ENCODE results near the gene SLC1A5.
"Not testable (repeated sequence)": the region's sequence is repeated elsewhere in the genome, so short reads cannot be mapped to it uniquely, and the experiment has no call there.

Gene SLC1A5

DNA sequence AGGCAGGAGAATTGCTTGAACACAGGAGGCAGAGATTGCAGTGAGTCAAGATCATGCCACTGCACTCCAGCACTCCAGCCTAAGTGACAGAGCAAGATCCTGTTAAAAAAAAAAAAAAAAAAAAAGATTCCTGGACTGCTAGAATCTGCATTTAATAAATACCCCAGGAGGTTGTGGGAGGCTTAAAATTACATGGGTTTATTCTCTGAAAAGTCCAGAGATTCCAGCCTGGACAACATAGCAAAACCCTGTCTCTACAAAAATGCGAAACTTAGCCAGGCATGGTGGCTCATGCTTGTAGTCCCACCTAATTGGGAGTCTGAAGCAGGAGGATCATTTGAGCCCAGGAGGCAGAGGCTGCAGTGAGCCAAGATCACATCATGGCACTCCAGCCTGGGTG lies 9.5 kb upstream of the SLC1A5 start:
- no peak for DNase-seq

DNA sequence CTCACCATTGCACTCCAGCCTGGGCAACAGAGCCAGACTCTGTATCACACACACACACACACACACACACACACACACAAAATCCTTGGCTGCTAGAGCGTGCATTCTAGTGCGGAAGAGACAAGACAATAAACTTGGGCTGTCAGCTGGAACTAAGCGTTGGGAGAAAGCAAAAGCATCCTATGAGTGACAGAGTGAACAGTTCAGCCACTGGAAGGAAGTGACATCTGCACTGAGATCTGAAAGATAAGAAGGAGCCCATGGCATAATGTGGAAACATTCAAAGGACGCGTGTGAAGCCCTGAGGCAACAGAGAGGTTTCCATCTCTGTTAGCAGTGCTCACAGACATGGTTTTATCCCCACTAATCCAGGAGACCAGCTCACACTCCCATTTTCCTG lies 3.5 kb upstream of the SLC1A5 start:
- DNase-seq = peak; percentile 28 to 30

DNA sequence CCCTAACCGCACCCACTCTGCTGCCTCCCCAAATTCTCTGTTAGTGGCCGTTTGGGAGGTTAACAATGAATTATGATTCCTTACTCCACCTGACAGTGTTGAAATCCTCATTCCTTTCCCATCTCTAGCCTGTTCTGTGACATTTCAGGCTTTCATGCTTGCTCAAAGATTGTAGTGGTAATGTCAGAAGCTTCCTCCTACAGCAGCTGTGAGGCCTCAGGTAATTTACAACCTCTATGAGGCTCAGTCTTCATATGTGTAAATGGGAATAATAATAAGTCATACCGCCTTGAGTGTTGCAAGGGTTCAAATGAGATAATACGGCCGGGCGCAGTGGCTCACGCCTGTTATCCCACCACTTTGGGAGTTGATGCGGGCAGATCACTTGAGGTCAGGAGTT lies 977 bp upstream of the SLC1A5 start:
- DNase-seq = no peak

DNA sequence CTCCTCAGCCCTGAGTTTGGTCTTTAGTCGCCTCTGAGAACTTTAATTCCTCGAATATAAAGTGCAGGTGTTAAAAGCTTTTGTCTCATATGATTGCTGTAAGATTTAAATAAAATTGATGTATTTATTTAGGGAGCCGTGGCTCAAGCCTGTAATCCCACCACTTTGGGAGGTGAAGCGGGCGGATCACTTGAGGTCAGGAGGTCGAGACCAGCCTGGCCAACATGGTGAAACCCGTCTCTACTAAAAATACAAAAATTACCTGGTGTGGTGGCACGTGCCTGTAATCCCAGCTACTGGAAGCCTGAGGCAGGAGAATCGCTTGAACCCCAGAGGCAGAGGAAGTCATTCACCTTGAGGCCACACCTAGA lies 559 bp upstream of the SLC1A5 start:
- no peak for DNase-seq

DNA sequence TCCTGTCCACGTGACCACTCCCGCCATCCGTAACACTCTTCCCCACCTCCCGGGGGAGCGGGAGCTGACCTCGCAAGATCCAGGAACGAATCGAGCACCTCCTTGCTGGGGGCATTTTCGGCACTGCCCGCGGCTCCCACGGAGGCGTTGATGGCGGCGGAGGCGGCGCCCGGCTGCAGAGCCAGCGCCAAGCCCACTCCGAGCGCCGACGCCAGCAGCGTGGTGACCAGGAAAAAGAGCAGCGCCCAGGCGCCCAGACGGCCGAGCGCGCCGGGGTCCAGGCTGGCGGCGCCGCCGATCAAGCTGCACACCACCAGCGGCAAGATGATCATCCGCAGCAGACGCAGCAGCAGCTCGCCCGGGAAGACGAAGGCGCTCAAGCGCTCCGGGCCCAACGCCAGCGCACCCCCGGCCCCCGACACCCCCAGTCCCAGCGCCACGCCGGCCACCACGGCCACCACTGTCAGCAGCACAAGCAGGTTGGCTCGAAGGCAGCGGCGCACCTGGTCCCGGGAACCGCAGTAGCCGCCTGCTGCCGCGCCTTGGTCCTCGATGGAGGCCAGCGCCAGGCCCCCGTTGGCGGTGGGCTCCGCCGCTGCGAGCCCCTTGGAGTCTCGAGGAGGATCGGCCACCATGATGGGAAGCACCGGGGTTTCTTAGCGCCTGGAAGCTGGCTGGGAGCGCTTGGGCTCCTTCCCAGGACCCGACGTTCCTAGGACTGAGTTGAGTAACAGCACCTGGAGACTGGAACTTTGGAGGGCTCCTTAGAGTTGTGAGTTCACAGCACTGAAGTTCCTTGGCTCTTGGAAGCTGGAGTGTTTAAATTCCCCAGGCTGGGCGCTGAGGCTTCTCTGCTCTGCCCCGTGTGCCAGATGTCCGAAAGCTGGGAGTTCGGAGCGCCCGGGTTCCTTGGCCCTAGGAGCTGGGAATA lies 798 bp downstream of the SLC1A5 start:
- peak; percentile 43 to 45 for DNase-seq

DNA sequence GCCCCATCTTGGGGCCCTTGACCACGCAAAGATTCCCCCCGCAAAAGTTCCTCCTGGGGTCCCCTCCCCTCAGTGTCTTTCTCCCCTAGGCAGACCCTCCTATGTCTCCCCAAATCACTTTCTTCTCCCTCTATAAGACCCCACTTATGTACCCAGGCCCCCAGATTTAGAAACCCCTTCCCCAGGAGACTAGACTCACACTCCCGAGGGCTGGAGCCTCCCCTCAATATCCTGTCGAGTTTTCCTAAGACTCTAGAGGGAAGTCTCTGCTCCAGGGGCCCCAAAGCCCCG lies 1.4 kb downstream of the SLC1A5 start:
- no peak for DNase-seq

DNA sequence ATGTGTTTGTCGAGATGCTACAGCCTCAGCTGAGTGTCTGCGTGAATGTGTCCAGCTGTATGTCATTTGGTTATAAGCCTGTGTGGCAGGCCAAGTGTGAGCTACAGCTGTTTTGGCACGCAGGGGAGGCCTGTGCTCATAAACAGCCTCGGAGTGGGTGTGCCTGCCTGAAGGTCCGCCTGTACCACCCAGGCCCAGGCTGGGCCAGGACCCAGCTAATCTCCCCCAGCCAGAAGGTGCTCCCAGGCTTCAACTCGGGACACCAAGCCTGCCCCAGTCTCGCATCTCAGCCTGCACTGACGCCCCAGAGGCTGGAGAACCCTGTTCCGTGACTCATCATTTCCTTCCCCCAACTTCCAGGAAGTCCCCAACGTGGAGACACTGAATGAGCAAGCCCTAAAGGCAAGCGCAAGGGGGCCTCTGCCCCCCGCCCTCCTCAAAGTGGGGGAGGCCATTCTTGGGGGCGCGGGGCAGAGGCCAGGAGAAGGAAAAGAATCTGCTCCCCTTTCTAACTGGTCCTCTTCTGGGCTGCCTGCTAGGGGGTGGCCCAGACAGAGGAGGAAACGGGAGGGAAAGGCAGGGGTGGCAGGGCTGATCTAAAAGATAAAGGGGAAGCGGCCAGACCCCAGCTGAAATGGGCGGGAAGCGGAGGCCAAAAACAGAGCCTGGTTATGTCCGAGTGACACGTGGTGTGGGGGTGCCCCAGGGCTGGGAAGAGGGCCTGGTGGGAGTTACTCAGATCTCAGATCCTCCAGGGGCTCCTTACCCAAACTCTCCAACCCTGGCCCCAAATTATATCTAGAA lies 2.0 kb downstream of the SLC1A5 start:
- DNase-seq = peak; percentile 88 to 89

DNA sequence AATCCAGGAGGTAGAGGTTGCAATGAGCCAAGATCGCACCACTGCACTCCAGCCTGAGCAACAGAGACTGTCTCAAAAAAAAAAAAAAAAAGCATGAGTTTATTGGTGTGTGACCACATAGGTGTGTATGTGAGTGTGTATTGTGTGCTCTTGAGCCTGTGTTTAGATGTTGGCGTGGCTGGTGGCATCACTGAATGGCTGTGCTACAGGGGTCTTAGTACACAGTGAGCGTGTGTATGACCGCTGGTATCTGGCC lies 2.5 kb downstream of the SLC1A5 start:
- DNase-seq = no peak

DNA sequence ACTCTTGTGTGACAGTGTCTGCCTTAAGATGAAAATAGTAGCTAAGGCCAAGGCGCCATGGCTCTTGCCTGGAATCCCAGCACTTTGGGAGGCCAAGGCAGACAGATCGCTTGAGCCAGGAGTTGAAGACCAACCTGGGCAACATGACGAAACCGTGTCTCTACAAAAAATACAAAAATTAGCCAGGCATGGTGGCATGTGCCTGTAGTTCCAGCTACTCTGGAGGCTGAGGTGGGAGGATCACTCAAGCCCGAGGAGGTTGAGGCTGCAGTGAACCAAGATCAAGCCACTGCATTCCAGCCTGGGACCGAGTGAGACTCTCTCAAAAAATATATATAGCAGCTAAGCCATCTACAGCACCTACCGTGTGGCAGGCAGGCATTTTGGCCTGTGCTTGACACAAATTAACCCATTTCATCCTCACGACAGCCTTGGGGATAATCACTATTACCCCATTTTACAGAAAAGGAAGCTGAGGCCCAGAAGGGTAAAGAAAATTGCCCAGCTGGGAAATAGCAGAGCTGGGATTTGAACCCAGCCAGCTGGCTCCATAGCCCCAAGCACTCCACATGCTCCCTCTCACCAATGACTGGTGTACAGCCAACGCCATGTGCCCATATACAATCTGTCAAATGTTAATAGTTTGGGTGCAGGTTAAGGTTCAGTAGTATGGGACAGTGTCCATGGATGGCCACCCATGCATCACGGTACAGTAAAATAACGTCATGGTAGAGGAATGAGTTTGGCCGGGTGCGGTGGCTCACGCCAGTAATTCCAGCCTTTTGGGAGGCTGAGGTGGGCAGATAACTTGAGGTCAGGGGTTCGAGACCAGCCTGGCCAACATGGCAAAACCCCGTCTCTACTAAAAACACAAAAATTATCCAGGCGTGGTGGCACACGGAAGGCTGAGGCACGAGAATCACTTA lies 3.1 kb downstream of the SLC1A5 start:
- no peak for DNase-seq

DNA sequence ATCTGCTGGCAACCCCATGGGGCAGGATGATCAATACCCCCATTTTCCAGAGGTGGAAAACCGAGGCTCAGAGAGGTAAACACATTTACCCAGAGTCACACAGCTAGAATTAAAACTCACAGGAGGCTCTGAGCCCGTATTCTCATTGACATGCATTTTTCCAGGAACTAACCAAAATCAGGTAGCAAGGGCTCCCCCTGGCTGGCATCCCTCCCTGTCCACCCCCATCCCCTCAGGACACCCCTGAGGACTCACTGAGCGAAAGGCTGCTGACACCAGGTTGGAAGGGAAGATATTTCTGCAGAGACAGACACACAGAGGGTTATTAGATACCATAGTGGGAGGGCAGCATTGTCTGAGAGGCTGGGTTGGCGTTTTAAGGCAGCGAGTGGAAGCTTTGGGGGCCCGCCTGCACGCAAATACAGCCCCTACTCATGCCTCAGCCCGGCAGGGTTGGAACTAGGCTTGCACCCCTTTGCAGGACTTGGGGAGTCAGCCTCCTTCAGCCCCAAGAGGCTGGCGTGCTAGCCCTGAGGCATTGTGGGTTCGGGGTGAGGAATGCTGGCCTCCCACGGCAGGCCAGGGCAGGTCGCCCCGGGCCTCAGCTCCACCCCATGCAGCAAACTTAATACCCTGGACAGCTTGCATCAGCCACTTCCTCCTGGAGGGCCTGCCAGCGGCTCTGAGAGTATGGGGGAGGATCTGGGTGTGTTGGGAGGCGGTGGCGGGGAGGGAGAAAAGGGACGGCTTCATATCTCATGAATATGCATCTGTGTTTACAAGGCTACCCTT lies 3.9 kb downstream of the SLC1A5 start:
- peak; percentile 62 to 73 for DNase-seq

DNA sequence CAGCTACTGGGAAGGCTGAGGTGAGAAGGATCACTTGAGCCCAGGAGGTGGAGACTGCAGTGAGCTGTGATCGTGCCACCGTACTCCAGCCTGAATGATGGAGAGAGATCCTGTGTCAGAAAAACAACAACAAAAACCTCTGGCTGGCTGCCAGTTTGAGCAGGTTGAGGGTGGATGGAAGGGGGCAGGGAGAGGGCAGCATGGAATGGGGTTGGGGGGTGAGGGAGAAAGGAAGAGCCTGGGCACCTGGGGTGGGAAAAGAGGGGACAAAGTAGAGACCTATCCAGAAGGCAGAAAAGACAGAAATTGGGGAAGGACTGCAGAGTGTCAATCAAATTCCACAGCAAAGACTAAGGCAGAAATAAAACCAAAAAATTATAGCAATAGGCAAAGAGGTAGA lies 4.7 kb downstream of the SLC1A5 start:
- no peak for DNase-seq

DNA sequence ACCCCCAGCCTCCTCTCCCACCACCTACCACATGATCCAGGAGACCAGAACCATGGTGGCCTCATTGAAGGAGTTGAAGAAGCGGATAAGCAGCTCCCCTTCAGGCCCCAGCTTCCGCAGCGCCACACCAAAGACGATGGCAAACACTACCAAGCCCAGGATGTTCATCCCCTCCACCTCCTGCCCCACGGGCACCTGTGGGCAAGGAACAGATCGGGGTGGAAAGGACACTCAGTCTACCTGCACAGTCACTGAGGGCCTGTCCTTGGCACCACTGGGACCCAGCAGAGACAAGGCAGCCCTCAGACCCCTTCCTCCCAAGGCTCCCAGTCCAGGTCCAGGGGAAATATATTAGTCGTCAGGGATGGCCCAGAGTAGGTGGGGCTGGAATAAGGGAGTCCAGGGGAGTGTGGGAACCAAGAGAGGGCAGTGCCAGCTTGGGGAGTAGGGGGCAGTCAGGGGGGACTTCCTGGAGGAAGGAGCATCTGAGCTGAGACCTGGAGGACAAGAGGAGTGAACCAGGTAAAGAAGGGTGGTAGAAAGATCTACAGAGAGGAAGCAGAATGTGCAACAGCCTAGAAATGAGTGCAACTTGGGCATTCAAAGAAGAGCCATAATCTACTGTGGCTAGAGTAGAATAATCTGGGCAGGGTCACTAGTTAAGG lies 5.9 kb downstream of the SLC1A5 start:
- no peak for DNase-seq

DNA sequence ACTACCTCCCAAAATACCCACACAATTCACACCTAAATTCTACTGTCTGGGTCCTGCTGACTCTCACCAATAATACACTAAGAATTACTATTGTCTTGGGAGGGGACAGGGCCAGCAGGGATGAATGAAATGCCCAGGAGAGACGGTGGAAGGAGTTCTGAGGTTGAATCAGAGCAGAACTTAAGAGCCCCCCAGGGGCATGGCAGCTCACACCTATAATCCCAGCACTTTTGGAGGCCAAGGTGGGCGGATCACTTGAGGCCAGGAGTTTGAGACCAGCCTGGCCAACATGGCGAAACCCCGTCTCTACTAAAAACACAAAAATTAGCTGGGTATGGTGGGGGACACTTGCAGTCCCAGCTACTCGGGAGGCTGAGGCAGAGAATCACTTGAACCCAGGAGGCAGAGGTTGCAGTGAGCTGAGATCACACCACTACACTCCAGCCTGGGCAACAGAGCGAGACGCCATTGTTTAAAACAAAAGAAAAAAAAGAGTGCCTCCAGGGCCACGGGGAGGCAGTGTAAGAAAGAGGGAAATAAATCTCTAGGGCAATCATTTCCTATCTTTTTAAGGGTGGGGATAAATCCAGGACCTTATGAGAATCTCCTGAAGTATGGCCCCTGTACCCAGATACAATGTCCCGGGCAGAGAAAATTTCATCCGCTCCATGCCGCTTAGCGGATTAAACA lies 10.3 kb downstream of the SLC1A5 start:
- DNase-seq = not testable (repeated sequence)

DNA sequence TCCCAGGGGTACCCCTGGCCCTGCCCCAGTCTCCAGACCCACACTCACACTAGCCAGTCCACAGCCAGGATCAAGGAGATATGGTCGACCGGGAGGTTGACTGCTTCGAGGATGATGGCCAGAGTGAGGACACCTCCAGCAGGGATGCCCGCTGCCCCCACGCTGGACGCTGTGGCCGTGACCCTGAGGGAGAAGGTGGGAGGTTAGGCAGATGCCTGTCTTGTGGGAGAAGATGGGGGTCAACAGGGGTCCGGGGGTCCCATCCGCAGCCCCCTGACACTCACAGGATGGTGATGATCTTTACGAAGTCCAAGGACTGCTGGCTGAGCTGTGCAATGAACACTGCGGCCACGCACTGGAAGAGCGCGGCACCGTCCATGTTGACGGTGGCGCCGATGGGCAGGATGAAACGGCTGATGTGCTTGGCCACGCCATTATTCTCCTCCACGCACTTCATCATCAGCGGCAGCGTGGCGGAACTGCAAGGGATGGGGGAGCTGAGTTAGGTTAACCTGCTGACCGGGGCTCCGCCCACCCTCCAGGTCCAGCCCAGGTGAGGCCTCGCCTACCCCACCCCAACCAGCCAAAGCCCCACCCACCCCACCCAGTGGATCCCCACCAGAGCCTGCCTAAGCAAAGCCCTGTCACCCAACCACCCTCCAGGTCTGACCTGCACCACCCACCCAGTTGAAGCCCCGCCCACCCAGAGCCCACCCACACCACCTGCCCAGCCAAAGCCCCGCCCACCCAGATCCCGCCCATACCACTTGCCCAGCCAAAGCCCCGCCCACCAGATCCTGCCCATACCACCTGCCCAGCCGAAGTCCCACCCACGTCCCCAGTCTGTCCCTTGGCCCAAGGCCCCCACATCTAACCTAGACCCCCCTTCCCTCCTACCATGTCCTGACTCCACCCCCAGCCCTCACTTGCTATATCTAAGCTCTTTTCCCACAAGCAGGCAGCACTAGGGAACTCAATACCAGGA lies 11.2 kb downstream of the SLC1A5 start:
- peak in 1 of 2 donors; percentile 26 for DNase-seq

DNA sequence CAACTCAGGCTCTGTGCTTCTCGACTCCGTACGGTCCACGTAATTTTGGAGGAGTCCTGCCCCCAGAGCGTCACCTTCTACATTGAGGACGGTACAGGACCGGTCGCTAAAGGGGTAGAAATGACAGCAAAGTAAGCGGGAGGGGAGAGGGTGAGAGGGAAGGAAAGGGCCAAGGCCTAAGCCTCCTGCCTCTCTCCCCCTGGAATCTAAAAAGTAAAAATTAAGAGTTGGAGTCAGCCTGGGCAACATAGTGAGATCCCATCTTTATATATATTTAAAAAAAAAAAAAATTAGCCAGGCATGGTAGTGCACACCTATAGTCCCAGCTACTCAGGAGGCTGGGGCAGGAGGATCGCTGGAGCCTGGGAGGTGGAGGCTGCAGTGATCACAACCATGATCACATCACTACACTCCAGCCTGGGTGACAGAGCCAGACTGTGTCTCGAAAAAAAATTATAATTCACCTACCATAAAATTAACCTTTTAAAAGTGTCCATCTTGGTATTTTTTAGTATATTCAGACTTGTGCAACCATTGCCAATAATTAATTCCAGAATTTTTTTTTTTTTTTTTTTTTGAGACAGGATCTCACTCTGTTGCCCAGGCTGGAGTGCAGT lies 12.6 kb downstream of the SLC1A5 start:
- DNase-seq = no peak

DNA sequence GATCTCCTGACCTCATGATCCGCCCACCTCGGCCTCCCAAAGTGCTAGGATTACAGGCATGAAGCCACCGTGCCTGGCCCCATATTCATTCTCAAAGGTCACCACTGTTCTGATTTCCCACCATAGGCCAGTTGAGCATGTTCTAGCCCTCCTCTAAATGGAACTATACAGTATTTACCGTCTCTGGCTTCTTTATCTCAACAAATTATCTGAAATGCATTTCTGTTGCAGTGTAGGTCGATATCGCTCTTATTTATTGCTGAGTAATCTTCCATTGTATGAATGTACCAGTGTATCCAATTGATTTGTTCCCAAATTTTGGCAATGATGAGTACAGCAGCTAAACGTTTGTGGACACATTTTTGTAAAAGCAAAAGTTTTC lies 15.4 kb downstream of the SLC1A5 start:
- DNase-seq = no peak

DNA sequence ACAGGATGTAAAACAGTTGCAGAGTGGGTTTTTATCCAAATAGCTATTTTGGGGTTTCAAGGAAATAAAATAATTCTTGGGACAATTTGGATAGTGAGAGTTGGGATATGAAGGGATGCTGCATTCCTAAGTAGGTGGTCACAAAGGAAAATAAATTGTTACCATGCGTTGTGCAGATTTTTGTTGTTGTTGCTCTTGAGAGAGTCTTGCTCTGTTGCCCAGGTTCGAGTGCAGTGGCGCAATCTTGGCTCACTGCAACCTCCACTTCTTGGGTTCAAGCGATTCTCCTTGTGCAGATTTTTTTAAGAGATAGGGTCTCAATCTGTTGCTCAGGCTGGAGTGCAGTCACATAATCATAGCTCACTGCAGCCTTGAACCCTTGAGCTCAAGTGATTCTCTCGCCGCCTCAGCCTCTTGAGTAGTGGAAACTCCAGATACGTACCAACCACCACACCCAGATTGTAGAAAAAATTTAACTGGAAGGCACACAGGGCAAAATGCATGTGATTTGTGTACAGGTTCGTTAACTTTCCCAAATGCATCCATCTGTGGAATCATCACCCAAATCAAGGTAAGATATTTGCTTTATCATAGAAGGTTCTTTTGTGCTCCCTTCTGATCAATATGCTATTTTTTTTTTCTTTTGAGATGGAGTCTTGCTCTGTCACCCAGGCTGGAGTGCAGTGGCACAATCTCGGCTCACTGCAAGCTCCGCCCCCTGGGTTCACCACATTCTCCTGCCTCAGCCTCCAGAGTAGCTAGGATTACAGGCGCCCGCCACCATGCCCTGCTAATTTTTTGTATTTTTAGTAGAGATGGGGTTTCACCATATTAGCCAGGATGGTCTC lies 16.0 kb downstream of the SLC1A5 start:
- no peak for DNase-seq

DNA sequence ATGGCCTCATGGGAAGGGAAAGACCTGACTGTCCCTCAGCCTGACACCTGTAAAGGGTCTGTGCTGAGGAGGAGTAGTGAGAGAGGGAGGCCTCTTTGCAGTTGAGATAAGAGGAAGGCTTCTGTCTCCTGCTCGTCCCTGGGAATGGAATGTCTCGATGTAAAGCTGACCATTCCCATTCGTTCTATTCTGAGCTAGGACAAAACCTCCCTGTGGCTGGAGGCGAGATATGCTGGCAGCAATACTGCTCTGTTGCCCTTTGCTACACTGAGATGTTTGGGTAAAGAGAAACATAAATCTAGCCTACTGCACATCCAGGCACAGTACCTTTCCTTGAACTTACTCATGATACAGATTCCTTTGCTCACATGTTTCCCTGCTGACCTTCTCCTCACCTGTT lies 19.6 kb downstream of the SLC1A5 start:
- DNase-seq = not testable (repeated sequence)
